Retinal pigment epithelial cell (primary cell): ENCODE data around the gene PAMR1.

ENCODE experiments used
- DNase-seq: peaks from one replicate; pipeline ENCODE4 v3.0.0-alpha.2; 2010; ENCODE audit warnings: low read depth
- H3K4me3 ChIP-seq: 2 replicates; pipeline ENCODE4 v1.5.1; 2011; ENCODE audit warnings: mild to moderate bottlenecking, low read length, control low read depth, moderate library complexity
- TF ChIP-seq, protein P1 (sequence below): conservative IDR thresholded peaks from 2 replicates; pipeline ENCODE4 v1.5.1; 2011; ENCODE audit warnings: low read depth, low read length, control low read depth, inconsistent platforms

Gene PAMR1

DNA sequence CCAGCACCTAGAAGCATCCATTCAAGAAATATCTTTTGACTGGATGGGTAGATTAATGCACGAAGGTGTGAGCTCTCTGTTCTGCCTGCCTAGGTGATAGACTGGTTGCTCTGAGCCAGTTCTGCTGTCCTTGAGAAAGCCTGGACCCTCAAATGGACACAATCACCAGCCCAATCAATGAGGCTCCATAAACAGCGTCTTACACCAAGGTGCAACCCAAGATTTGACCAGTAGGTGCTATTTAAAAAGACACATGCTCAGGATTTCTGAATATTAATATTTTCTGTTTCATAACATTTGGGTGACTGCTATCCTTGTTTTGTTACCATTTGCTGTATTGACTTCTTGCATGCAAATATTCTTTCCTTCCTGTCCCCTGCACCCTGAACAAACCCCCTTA lies 39.0 kb downstream of the PAMR1 start:
- DNase-seq, result no peak
- TF ChIP-seq, protein P1, sequence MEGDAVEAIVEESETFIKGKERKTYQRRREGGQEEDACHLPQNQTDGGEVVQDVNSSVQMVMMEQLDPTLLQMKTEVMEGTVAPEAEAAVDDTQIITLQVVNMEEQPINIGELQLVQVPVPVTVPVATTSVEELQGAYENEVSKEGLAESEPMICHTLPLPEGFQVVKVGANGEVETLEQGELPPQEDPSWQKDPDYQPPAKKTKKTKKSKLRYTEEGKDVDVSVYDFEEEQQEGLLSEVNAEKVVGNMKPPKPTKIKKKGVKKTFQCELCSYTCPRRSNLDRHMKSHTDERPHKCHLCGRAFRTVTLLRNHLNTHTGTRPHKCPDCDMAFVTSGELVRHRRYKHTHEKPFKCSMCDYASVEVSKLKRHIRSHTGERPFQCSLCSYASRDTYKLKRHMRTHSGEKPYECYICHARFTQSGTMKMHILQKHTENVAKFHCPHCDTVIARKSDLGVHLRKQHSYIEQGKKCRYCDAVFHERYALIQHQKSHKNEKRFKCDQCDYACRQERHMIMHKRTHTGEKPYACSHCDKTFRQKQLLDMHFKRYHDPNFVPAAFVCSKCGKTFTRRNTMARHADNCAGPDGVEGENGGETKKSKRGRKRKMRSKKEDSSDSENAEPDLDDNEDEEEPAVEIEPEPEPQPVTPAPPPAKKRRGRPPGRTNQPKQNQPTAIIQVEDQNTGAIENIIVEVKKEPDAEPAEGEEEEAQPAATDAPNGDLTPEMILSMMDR, result peak; percentile 6
- no peak overlapping the region for H3K4me3 ChIP-seq

GRCh38 chr11:35485656-35486322 lies 39.6 kb downstream of the PAMR1 start:
- TF ChIP-seq, protein P1, result peak; percentile 87
- peak; percentile 6 for DNase-seq
- no peak overlapping the region for H3K4me3 ChIP-seq

DNA sequence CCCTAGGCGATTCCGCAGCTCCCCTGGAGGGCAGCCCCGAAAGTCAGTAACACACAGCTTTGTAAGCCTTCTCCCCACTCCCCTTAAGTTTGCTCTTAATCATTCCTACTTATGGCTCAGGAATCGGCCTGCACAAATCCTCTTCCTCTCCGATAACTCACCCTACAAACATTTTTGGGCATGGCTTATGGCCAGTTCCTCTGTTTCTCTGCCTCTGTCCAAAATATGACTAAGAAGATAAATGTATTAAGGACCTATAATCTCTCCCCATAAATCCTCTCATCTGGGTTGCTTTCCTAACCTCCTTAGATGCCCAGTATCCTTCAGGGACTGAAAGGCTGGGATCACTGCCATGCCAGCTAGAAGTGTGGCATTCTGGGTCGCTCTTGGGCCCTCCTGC lies 41.0 kb downstream of the PAMR1 start:
- H3K4me3 ChIP-seq, result no peak overlapping the region
- no peak for DNase-seq
- TF ChIP-seq, protein P1, result no peak

DNA sequence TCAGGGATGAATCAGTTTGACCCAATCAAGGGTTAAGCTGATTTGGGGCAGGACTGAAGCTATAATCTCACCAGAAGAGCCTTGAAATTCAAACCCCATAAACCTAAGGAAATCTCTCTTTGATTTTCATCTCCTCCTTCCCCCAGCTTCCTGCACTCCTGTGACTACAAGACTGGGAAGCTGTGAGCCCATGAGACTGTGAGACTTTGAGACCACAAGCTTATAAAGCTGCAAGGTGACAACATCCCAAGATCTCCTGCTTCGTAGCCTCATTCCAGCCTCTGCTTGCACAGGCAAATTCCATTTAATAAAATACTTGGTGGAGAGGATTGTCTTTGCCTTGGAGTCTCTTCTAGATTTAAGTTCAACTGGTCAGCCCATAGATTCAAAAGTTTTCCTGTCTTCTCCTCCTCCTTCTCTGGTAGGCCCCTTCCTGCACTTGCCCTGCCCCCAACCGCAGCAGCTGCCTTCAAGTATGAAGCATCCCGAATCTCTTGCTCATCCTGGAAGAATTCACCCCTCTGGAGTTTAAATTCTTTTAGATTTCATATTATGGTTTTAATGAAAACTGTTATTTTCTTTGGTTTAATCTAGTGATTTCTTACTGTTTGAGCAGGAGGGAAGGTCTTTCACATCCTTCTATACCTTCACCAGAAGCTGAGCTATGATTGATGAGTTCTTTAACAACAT lies 42.1 kb downstream of the PAMR1 start:
- TF ChIP-seq, protein P1, result no peak
- DNase-seq, result no peak
- H3K4me3 ChIP-seq, result no peak overlapping the region

DNA sequence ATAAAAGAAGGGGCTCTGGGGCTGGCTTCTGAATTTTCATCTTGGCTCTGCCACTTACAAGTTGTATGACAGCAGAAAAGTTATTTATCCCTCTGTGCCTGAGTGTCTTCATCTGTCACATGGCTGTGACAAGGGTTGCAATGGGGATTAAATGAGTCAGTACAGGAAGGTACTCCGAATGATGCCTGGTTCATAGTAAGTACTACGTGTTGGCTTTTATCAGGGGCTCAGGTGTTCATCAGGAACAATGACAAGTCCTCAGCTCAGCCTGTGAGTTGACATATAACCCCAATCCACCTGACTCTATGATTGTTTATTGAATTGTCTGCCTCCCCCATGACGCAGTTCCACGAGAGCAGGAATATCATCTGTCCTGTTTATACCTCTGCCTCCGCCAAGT lies 45.7 kb downstream of the PAMR1 start:
- DNase-seq, result no peak
- TF ChIP-seq, protein P1, result no peak
- no peak overlapping the region for H3K4me3 ChIP-seq

DNA sequence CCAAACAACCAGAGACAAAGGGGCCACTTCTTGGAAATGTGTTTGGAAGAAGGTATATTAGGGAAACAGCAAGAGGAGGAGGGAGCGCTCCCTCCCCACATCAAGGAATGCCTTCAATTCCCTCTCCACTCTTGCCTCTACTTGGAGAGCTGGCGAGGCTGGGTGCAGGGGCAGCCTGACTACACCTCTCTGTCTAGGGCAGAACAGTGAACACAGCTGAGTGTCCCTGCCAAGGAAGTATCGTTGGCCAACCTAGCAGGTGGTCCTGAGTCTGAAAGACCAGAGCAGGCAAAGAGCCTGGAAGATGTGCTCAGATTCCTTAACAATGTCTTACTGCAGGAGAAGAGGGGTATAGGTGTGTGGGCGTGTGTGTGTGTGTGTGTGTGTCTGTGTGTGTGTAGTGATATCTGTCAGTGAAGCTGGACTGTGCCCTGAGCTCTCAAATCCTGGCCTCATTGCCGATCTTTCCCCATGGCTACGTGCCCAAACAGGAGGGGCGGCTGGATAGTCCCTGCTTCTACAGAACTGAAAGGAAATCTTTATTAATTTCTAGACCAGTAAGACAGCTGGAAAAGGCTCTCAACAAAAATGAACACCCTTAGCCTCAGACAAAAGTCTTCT lies 46.8 kb downstream of the PAMR1 start:
- no peak for DNase-seq
- no peak overlapping the region for H3K4me3 ChIP-seq
- TF ChIP-seq, protein P1, result no peak
